Smooth muscle cell of the brain vasculature (primary cell): ENCODE data around the gene HNRNPUL1.

Experiments
- DNase-seq: peaks from one replicate; pipeline ENCODE4 v3.0.0-alpha.2; 2012; ENCODE audit warnings: low read depth, low spot score

The HNRNPUL1 gene

GRCh38 chr19:41353466-41354342 is 89.5 kb downstream of the HNRNPUL1 start, which contains the start of gene TGFB1:
TGFB1 (minus strand) TSS chr19:41353922; CDS start chr19:41353044, 878 bp downstream.
- peak; percentile 40 for DNase-seq

- DNase-seq = no peak
These were observed 90.3 kb downstream of the HNRNPUL1 start for GRCh38 chr19:41354343-41354953.

GRCh38 chr19:41355035-41355434 is 90.9 kb downstream of the HNRNPUL1 start:
- DNase-seq = no peak

GRCh38 chr19:41355802-41356201 is 91.6 kb downstream of the HNRNPUL1 start:
- no peak for DNase-seq

GRCh38 chr19:41356984-41357739 is 93.0 kb downstream of the HNRNPUL1 start:
- DNase-seq = no peak
